ENCODE results near the gene SLC5A9.
"Not testable (repeated sequence)": the region's sequence is repeated elsewhere in the genome, so short reads cannot be mapped to it uniquely, and the experiment has no call there.

Gene SLC5A9

DNA sequence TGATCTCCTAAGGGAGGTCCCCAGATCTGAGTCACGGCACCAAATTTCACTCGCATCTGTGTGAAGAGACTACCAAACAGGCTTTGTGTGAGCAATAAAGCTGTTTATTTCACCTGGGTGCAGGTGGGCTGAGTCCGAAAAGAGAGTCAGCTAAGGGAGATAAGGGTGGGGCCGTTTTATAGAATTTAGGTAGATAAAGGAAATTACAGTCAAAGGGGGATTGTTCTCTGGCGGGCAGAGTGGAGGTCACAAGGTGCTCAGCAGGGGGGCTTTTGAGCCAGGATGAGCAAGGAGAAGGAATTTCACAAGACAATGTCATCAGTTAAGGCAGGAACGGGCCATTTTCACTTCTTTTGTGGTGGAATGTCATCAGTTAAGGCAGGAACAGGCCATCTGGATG, 8.2 kb upstream of the SLC5A9 start:
- DNase-seq (ENCODE audit: low spot score), result not testable (repeated sequence)

- DNase-seq (ENCODE audit: low spot score), result no peak
These were observed 7.7 kb upstream of the SLC5A9 start for GRCh38 chr1:48214820-48215219.

DNA sequence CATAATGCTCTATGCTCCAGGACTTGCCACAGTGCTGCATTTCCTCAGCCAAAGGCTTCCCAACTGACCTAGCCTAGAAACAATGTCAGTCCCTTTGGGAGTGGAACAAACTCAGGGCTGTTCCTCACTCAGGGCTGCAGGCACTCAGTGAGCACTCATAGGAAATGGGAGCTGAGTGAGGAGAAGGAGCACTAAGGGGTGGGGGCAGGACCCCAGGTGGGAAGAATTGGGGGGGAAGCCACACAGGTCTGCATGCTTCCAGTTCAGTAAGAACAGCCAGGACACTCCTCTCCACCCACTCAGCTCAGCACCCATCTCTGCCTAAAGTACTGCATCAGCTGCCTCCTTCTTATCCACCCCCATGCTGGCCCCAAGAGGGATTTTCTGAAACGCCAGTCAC, 7.3 kb upstream of the SLC5A9 start:
- DNase-seq (ENCODE audit: low spot score), result no peak

DNA sequence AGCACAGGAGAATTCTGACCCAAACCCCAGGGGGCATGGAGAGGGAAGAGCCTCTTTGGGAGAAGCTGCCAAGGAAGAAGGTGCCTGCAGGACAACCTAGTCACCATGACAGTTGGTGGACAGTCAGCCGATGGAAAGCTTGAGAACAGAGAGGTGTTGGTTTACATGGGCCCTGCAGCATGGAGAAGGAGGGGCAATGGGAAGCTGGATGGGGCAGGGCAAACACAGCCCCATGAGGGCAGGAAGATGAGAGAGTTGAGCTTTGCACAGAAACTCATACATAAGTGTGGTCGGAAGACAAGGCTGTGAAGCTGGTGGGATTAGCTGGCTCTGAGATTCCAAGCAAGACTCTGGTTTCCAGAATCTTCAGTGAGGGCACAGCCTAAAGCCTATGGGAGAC, 6.6 kb upstream of the SLC5A9 start:
- DNase-seq (ENCODE audit: low spot score), result no peak

DNA sequence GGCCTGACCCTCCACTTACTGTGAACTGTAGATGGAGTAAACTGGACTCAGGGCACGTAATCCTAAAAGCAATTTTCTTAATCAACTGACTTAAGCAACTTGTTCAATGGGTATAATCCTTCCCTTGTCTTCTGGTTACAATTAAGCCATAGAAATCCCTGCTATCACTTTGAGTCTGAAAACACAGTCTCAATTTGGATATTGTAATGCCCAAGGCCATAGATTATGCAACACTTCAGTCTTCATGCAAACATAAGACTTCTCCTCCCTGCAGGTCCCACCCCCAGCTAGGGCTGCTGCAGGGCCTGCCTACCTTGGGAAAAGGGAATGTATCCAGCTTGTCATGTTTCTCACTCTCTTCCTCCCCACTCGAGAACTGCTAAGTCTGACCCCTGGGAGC, 6.2 kb upstream of the SLC5A9 start:
- no peak for DNase-seq (ENCODE audit: low spot score)

DNA sequence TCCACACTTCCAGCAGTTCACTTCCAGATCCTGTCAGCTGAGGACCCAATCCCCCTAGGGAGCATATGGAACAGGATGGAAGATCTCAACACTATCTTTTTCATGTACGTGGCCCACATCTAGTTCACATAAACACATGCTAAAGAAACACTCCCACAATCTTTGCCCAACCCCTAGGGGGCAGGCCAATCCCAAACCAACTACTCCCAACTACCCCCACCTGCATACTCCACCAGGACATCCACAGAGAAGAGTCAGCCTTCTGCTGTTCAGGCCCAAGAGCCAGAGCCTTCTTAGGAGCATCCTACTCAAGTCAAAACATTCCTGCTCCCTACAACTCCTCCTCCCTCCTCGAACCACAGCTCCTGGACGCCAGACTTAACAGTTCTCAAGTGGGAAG, 5.6 kb upstream of the SLC5A9 start:
- no peak for DNase-seq (ENCODE audit: low spot score)

DNA sequence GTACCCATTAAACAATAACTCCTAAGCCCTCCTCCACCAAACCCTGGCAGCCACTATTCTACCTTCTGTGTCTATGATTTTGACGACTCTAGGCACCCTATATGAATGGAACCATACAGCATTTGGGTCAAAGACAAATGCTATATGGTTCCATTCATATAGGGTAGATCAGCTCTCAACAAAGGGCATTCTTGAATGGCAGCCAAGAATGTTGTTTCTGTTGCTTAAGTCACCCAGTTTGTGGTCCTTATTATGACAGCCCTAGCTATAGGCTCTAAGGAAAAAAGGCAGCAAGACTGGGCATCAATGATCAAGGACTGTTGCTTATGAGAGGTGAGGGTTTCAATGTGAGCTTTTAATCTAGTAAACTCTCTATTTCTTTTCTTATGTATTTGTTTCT, 4.7 kb upstream of the SLC5A9 start:
- no peak for DNase-seq (ENCODE audit: low spot score)

- no peak for DNase-seq (ENCODE audit: low spot score)
These were observed 2.7 kb upstream of the SLC5A9 start for GRCh38 chr1:48219803-48220202.

GRCh38 chr1:48221122-48221521, 1.4 kb upstream of the SLC5A9 start:
- DNase-seq (ENCODE audit: low spot score), result no peak

DNA sequence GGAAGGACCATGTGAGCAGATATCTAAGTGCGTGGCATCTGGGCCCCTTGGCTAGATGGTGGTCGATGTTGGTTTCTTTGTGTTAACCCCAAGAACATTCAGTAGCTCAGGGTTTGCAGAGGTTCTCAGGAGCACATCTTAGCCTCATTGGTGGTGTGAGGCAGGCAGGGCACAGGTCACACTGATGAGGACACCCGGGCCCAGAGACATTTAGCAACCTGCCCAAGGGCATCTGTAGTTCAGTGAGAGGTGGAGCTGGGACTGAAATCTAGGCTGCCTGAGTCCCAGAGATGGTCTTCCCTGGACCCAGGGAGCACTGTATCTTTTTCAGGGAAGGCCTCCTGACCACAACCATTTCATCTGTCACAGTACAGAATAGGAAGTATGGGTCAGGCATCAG, 859 bp upstream of the SLC5A9 start:
- no peak for DNase-seq (ENCODE audit: low spot score)

- DNase-seq (ENCODE audit: low spot score), result no peak
These were observed 1.1 kb downstream of the SLC5A9 start for GRCh38 chr1:48223366-48224240.

- DNase-seq (ENCODE audit: low spot score), result no peak
These were observed 2.3 kb downstream of the SLC5A9 start for GRCh38 chr1:48224791-48225190.

DNA sequence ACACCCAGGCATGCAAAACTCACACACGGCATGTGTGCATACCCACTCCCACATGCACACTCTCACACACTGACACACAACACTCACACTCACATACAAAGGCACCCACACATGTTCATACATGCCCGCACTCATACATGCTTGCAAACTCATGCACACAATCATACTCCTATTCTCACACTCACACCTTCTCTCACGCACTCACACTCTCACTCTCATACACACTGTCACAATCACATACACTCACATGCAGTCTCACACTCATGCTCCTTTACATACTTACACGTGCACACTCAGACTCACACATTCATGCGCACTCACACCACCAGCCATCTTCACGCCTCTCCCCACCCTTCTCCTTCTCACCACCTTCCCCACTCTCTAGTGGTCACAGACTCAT, 3.1 kb downstream of the SLC5A9 start:
- no peak for DNase-seq (ENCODE audit: low spot score)

- DNase-seq (ENCODE audit: low spot score), result peak; percentile 17
These were observed 4.9 kb downstream of the SLC5A9 start for GRCh38 chr1:48227165-48228013.

GRCh38 chr1:48228156-48228555, 5.6 kb downstream of the SLC5A9 start:
- DNase-seq (ENCODE audit: low spot score), result no peak

DNA sequence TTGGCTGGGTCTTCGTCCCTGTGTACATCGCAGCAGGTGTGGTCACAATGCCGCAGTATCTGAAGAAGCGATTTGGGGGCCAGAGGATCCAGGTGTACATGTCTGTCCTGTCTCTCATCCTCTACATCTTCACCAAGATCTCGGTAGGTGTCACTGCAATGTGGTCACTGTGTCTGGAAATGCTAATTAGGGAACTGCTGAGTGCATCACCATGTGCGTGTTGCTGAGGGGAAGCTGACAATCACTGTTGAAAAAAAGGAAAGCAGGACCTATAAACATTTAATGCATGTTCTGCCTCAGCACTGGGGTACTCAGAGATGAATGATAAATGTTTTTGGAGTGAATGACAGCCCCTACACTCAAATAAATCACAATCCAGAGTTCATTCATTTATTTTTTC, 6.8 kb downstream of the SLC5A9 start:
- DNase-seq (ENCODE audit: low spot score), result no peak

DNA sequence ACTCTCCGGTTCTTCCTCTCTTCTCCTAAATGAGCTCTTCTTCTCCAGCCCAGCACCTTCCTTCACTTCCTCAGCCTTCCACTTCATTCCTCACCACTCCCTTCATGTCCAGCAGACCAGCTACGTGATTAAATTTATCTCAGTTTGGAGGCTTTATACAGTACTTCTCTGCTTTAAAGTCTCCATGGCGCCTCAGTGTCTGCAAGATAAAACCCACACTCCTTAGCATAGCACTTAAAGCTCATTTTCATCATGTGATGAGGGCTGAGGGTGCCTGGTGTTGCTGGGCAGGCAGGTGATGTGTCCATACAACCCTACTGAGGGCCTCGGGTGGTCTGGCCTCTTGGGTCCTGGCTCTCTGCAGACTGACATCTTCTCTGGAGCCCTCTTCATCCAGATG, 7.7 kb downstream of the SLC5A9 start:
- no peak for DNase-seq (ENCODE audit: low spot score)

- no peak for DNase-seq (ENCODE audit: low spot score)
These were observed 10.2 kb downstream of the SLC5A9 start for GRCh38 chr1:48232722-48233121.

GRCh38 chr1:48233666-48234485, 11.4 kb downstream of the SLC5A9 start:
- no peak for DNase-seq (ENCODE audit: low spot score)

GRCh38 chr1:48235652-48236051, 13.1 kb downstream of the SLC5A9 start:
- DNase-seq (ENCODE audit: low spot score), result no peak

- peak; percentile 57 for DNase-seq (ENCODE audit: low spot score)
These were observed 14.4 kb downstream of the SLC5A9 start for GRCh38 chr1:48236716-48237470.

Data from germinal center (tissue), 1 donor.